IMR-90 (cell line): Measurements from ENCODE around the gene FAM78A. TPM values are rescaled to one million over a fixed set of nuclear protein-coding genes. Genes with fewer than 3 reads are reported as not detected.

Source experiments
- ATAC-seq: fragments of 200-7000 bp; cut with Tn5 transposase; 2 replicates; pipeline ENCODE4 v1.9.1; 2020; ENCODE audit warnings: low read depth, mild to moderate bottlenecking, moderate library complexity
- BruUV-seq: library from RNA; stranded (reverse); fragments of 400-500 nt; replicated peaks from 2 replicates; lab custom pipeline; 2021; lab: Mats Ljungman, UMichigan
- CTCF ChIA-PET: fragments of 300-600 bp; formaldehyde crosslinking; extraction: SDS; loops from one replicate; lab custom pipeline; 2021; ENCODE audit warnings: antibody characterized with exemption; lab: Yijun Ruan, JAX
- POLR2A ChIA-PET: fragments of 300-600 bp; sonication (Branson Sonifier 250); formaldehyde crosslinking; loops from one replicate; lab custom pipeline; 2022; ENCODE audit warnings: antibody characterized with exemption; ENCODE audit not compliant: unreplicated experiment; lab: Charles Lee
- DNase-seq: peaks from one replicate; pipeline ENCODE4 v3.0.0; 2013
- H2AFZ ChIP-seq: replicated peaks from 2 replicates; pipeline ENCODE3; 2013; ENCODE audit warnings: low read length, mild to moderate bottlenecking; ENCODE audit not compliant: poor library complexity
- H2AK5ac ChIP-seq: 2 replicates; pipeline ENCODE4 v1.6.1; 2013; ENCODE audit warnings: low read depth, low read length, inconsistent platforms
- H2AK9ac ChIP-seq: replicated peaks from 2 replicates; pipeline ENCODE3; 2013; ENCODE audit warnings: mild to moderate bottlenecking, low read depth, low read length, moderate library complexity; ENCODE audit not compliant: poor library complexity
- H2BK120ac ChIP-seq: 2 replicates; pipeline ENCODE4 v1.6.1; 2013; ENCODE audit warnings: low read depth, low read length, inconsistent platforms
- H2BK15ac ChIP-seq: 3 replicates; pipeline ENCODE4 v1.6.1; 2013; ENCODE audit warnings: low read depth, low read length, inconsistent platforms
- H2BK20ac ChIP-seq: 2 replicates; pipeline ENCODE4 v1.6.1; 2013; ENCODE audit warnings: low read depth, mild to moderate bottlenecking, inconsistent platforms, low read length, moderate library complexity
- H2BK5ac ChIP-seq: 2 replicates; pipeline ENCODE4 v1.6.1; 2013; ENCODE audit warnings: mild to moderate bottlenecking, low read depth, low read length, inconsistent platforms; ENCODE audit not compliant: poor library complexity, severe bottlenecking
- H3K14ac ChIP-seq: replicated peaks from 2 replicates; pipeline ENCODE4 v1.6.1; 2013; ENCODE audit warnings: low read depth, low read length, inconsistent platforms
- H3K18ac ChIP-seq: 2 replicates; pipeline ENCODE4 v1.6.1; 2013; ENCODE audit warnings: low read depth, low read length, control low read depth
- H3K23ac ChIP-seq: 2 replicates; pipeline ENCODE4 v1.6.1; 2013; ENCODE audit warnings: low read depth, low read length, inconsistent platforms
- H3K27ac ChIP-seq: 2 replicates; pipeline ENCODE4 v1.5.1; 2013; ENCODE audit warnings: mild to moderate bottlenecking, control low read depth, low read length; ENCODE audit not compliant: insufficient read depth
- H3K27me3 ChIP-seq: 2 replicates; pipeline ENCODE4 v1.6.1; 2013; ENCODE audit warnings: low read length; ENCODE audit not compliant: control insufficient read depth, insufficient read depth
- H3K36me3 ChIP-seq: 2 replicates; pipeline ENCODE4 v1.6.1; 2013; ENCODE audit warnings: low read length, mixed read lengths; ENCODE audit not compliant: control insufficient read depth, insufficient read depth
- H3K4ac ChIP-seq: 2 replicates; pipeline ENCODE4 v1.6.1; 2013; ENCODE audit warnings: low read depth, low read length, inconsistent platforms
- H3K4me1 ChIP-seq: 2 replicates; pipeline ENCODE4 v1.6.1; 2013; ENCODE audit warnings: low read length, mixed read lengths; ENCODE audit not compliant: control insufficient read depth, insufficient read depth
- H3K4me2 ChIP-seq: 2 replicates; pipeline ENCODE4 v1.6.1; 2013; ENCODE audit warnings: low read depth, mild to moderate bottlenecking, control low read depth, low read length, moderate library complexity
- H3K4me3 ChIP-seq: 2 replicates; pipeline ENCODE4 v1.5.1; 2013; ENCODE audit warnings: low read depth, mild to moderate bottlenecking, control low read depth, low read length, moderate library complexity; ENCODE audit not compliant: insufficient read depth
- H3K56ac ChIP-seq: 2 replicates; pipeline ENCODE4 v1.6.1; 2013; ENCODE audit warnings: low read length, inconsistent platforms; ENCODE audit not compliant: insufficient read depth; ENCODE audit errors: extremely low read depth
- H3K79me1 ChIP-seq, 2 experiments: 2 replicates each; pipeline ENCODE4 v1.6.1; 2013; ENCODE audit warnings: low read length in 2 of 2, inconsistent platforms in 1 of 2, low read depth in 1 of 2
- H3K9ac ChIP-seq: 2 replicates; pipeline ENCODE4 v1.6.1; 2013; ENCODE audit warnings: low read depth, low read length, control low read depth
- H3K9me1 ChIP-seq: 2 replicates; pipeline ENCODE4 v1.6.1; 2013; ENCODE audit warnings: low read length, inconsistent platforms; ENCODE audit not compliant: insufficient read depth
- H3K9me3 ChIP-seq: 2 replicates; pipeline ENCODE4 v1.6.1; 2013; ENCODE audit warnings: low read length; ENCODE audit not compliant: control insufficient read depth, insufficient read depth
- H4K20me1 ChIP-seq: 2 replicates; pipeline ENCODE4 v1.6.1; 2013; ENCODE audit warnings: low read length, inconsistent platforms; ENCODE audit not compliant: insufficient read depth
- H4K5ac ChIP-seq: 2 replicates; pipeline ENCODE4 v1.6.1; 2013; ENCODE audit warnings: mild to moderate bottlenecking, low read depth, low read length, control low read depth
- H4K8ac ChIP-seq, 2 experiments: 2 replicates each; pipeline ENCODE4 v1.6.1; 2013; ENCODE audit warnings: low read depth in 2 of 2, low read length in 2 of 2, control low read depth in 1 of 2, inconsistent platforms in 1 of 2
- H4K91ac ChIP-seq: 2 replicates; pipeline ENCODE4 v1.6.1; 2013; ENCODE audit warnings: low read depth, low read length, inconsistent platforms; ENCODE audit not compliant: insufficient read depth
- BHLHE40 ChIP-seq: fragments of 150-350 bp; IDR thresholded peaks from 2 replicates; pipeline ENCODE4 v1.6.1; 2016; ENCODE audit warnings: mild to moderate bottlenecking, low read depth, low read length
- CEBPB ChIP-seq: IDR thresholded peaks from 2 replicates; pipeline ENCODE4 v1.6.1; 2012; ENCODE audit warnings: low read depth, low read length, improper control_type of control experiment
- CHD1 ChIP-seq: IDR thresholded peaks from 2 replicates; pipeline ENCODE4 v1.6.1; 2012; ENCODE audit warnings: low read depth, low read length, improper control_type of control experiment
- ELK1 ChIP-seq: fragments of 150-350 bp; IDR thresholded peaks from 2 replicates; pipeline ENCODE4 v1.6.1; 2016; ENCODE audit warnings: low read depth, mild to moderate bottlenecking, low read length, moderate library complexity, borderline replicate concordance
- FOS ChIP-seq: fragments of 150-350 bp; IDR thresholded peaks from 2 replicates; pipeline ENCODE4 v1.6.1; 2016; ENCODE audit warnings: low read depth, low read length
- MAFK ChIP-seq: IDR thresholded peaks from 2 replicates; pipeline ENCODE4 v1.6.1; 2012; ENCODE audit warnings: low read depth, low read length, improper control_type of control experiment
- MAZ ChIP-seq: IDR thresholded peaks from 2 replicates; pipeline ENCODE4 v1.6.1; 2012; ENCODE audit warnings: low read depth, mild to moderate bottlenecking, low read length, improper control_type of control experiment, moderate library complexity, borderline replicate concordance
- MXI1 ChIP-seq: IDR thresholded peaks from 2 replicates; pipeline ENCODE4 v1.6.1; 2012; ENCODE audit warnings: low read depth, mild to moderate bottlenecking, low read length, moderate library complexity, borderline replicate concordance
- NFE2L2 ChIP-seq: fragments of 150-350 bp; IDR thresholded peaks from 2 replicates; pipeline ENCODE4 v1.6.1; 2016; ENCODE audit warnings: low read depth, mild to moderate bottlenecking, low read length
- POLR2A ChIP-seq: IDR thresholded peaks from 2 replicates; pipeline ENCODE4 v1.6.1; 2012; ENCODE audit warnings: mild to moderate bottlenecking, low read depth, low read length
- RAD21 ChIP-seq: IDR thresholded peaks from 2 replicates; pipeline ENCODE4 v1.6.1; 2012; ENCODE audit warnings: low read length, improper control_type of control experiment
- RCOR1 ChIP-seq: IDR thresholded peaks from 2 replicates; pipeline ENCODE4 v1.6.1; 2012; ENCODE audit warnings: mild to moderate bottlenecking, low read length, improper control_type of control experiment; ENCODE audit not compliant: insufficient replicate concordance
- RFX5 ChIP-seq: IDR thresholded peaks from 2 replicates; pipeline ENCODE4 v1.8.0; 2012; ENCODE audit warnings: low read depth, mild to moderate bottlenecking, low read length, moderate library complexity
- SMC3 ChIP-seq: fragments of 150-350 bp; IDR thresholded peaks from 2 replicates; pipeline ENCODE4 v1.6.1; 2016; ENCODE audit warnings: low read depth, mild to moderate bottlenecking, antibody characterized with exemption, low read length, moderate library complexity
- USF2 ChIP-seq: fragments of 150-350 bp; IDR thresholded peaks from 2 replicates; pipeline ENCODE4 v1.6.1; 2017; ENCODE audit warnings: mild to moderate bottlenecking, antibody characterized with exemption, low read length, low read depth
- WGBS, 2 experiments: methylation state at CpG; one replicate each; pipeline versions ENCODE4 v1.1.5 to v1.1.7; 2013; ENCODE audit warnings: missing lambda C conversion rate in 2 of 2; ENCODE audit not compliant: insufficient read length in 1 of 2; ENCODE audit errors: extremely low coverage in 2 of 2; 5-methylcytosine and 5-hydroxymethylcytosine counted together
- dilution Hi-C: fragments of 300-500 bp; cut with HindIII; formaldehyde crosslinking; loops from one replicate; pipeline ENCODE4 v1.14.3; 2018; ENCODE audit warnings: low sequenced_read_pairs; ENCODE audit not compliant: unreplicated experiment
- in situ Hi-C: fragments of 300-500 bp; cut with MboI; formaldehyde crosslinking; loops from 3 replicates; pipeline ENCODE4 v1.14.3; 2019; ENCODE audit warnings: low sequenced_read_pairs, inconsistent platforms, mixed read lengths
- intact Hi-C: fragments of 100-400 bp; cut with micrococcal nuclease; formaldehyde crosslinking; loops from 2 replicates; pipeline ENCODE4 v1.10.0; 2022
- polyA plus RNA-seq, 3 experiments: library from polyadenylated mRNA; depleted of rRNA; stranded (reverse); fragments of >200 nt; gene quantifications; 2 replicates each; pipeline ENCODE4 v1.2.3, GENCODE V29; 2012; ENCODE audit warnings: low replicate concordance in 1 of 3
- total RNA-seq: library from RNA; depleted of rRNA; stranded (reverse); fragments of >200 nt; gene quantifications from 2 replicates; pipeline ENCODE4 v1.2.3, GENCODE V29; 2012
- TF ChIP-seq, protein P1 (sequence below): conservative IDR thresholded peaks from 2 replicates; pipeline ENCODE4 v1.5.1; 2012; ENCODE audit warnings: mild to moderate bottlenecking, low read depth, low read length, improper control_type of control experiment

The FAM78A gene
- total and polyA plus RNA-seq, 2 of the 4 experiments (the other 2 are of a cell fraction) = 0.18 to 0.27 TPM

DNA sequence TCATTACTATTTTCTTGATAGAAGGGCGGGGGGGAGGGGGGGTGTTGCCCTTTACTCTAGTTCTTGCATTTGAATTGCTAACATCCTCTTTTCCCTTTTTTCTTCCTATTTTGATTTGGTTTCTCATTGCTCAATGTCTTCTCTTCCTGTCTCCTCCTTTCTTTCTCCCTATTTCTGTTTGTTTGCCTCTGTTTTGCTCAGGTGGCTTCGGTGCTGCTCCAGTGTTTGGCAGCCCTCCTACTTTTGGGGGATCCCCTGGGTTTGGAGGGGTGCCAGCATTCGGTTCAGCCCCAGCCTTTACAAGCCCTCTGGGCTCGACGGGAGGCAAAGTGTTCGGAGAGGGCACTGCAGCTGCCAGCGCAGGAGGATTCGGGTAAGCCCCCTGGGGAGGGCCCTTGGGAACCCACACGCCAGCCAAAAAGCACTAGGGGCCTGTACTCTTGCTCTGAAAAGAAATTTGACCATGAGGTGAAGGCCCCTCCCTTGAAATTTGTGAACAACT lies 48.3 kb downstream of the FAM78A start:
- BruUV-seq = no TSS peak
- Histone ChIP-seq H2BK15ac (0 out of 3 replicates have a peak overlapping the region, but pooled peaks have one; percentile 32), H3K4ac (no peak overlapping the region), H3K9me1 (peaks cover 17% of the 10 kb centered on the region), H3K14ac (0 out of 2 replicates have a peak overlapping the region, but pooled peaks have one; percentile 33), H4K5ac (no peak overlapping the region), H3K18ac (no peak overlapping the region), H3K79me1 (0 out of 4 replicates have a peak, but pooled peaks cover 0 to 12% of the 10 kb centered on the region in 2 experiments), H4K20me1 (peaks cover 16% of the 10 kb centered on the region; the same call in 1 of the 2 replicates), H3K4me2 (no peak overlapping the region), H3K9ac (no peak overlapping the region), H3K4me1 (peaks cover 19% of the 10 kb centered on the region), H2AK9ac (no peak overlapping the region), H2AFZ (no peak overlapping the region), H3K56ac (no peak overlapping the region), H2BK5ac (no peak overlapping the region), H3K27ac (no peak overlapping the region), H2BK20ac (no peak overlapping the region), H2BK120ac (no peak overlapping the region), H3K9me3 (no peaks in the 10 kb centered on the region), H3K4me3 (no peak overlapping the region), H3K27me3 (no peaks in the 10 kb centered on the region), H4K91ac (no peak overlapping the region), H3K23ac (no peak overlapping the region), H3K36me3 (peaks cover 14% of the 10 kb centered on the region), H4K8ac (no peak overlapping the region), H2AK5ac (no peak overlapping the region)
- intact Hi-C loops (loop anchor here (2.0 kb wide), 1 partner anchor 49 kb away; no protein-coding TSS in a partner anchor), dilution Hi-C loops (no loop called here), in situ Hi-C loops (no loop called here)
- no peak for DNase-seq
- no peak for TF ChIP-seq ELK1
- TF ChIP-seq, protein P1, sequence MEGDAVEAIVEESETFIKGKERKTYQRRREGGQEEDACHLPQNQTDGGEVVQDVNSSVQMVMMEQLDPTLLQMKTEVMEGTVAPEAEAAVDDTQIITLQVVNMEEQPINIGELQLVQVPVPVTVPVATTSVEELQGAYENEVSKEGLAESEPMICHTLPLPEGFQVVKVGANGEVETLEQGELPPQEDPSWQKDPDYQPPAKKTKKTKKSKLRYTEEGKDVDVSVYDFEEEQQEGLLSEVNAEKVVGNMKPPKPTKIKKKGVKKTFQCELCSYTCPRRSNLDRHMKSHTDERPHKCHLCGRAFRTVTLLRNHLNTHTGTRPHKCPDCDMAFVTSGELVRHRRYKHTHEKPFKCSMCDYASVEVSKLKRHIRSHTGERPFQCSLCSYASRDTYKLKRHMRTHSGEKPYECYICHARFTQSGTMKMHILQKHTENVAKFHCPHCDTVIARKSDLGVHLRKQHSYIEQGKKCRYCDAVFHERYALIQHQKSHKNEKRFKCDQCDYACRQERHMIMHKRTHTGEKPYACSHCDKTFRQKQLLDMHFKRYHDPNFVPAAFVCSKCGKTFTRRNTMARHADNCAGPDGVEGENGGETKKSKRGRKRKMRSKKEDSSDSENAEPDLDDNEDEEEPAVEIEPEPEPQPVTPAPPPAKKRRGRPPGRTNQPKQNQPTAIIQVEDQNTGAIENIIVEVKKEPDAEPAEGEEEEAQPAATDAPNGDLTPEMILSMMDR = no peak
- no peak for TF ChIP-seq USF2
- TF ChIP-seq MAFK = no peak
- TF ChIP-seq MAZ = no peak
- no peak for TF ChIP-seq RAD21
- TF ChIP-seq NFE2L2 = no peak
- no peak for TF ChIP-seq MXI1
- no peak for TF ChIP-seq RFX5
- TF ChIP-seq CEBPB = no peak
- no peak for TF ChIP-seq FOS
- no peak for TF ChIP-seq SMC3
- no peak for TF ChIP-seq RCOR1
- TF ChIP-seq BHLHE40 = no peak
- TF ChIP-seq POLR2A = no peak
- no peak for TF ChIP-seq CHD1
- ChIA-PET POLR2A (no interaction called here), CTCF (no interaction called here)
- no CpG with 5 or more reads among the region's 9 CpGs for WGBS, 2 experiments
- no peak for ATAC-seq
